Measurements from ENCODE around the gene FADS2.

The FADS2 gene

GRCh38 chr11:61910187-61911127 lies 82.4 kb downstream of the FADS2 start:
- FAIRE-seq = no peak

GRCh38 chr11:61911128-61911700 lies 83.1 kb downstream of the FADS2 start:
- FAIRE-seq = no peak

- FAIRE-seq = no peak
Measured at GRCh38 chr11:61911701-61912529, 83.8 kb downstream of the FADS2 start.

- no peak for FAIRE-seq
Measured at GRCh38 chr11:61912530-61912898, 84.4 kb downstream of the FADS2 start.

GRCh38 chr11:61912991-61913698 lies 85.0 kb downstream of the FADS2 start:
- no peak for FAIRE-seq

- FAIRE-seq = no peak
Measured at GRCh38 chr11:61913699-61914395, 85.7 kb downstream of the FADS2 start.

- FAIRE-seq = no peak
Measured at GRCh38 chr11:61914471-61915171, 86.5 kb downstream of the FADS2 start.

- no peak for FAIRE-seq
Measured at GRCh38 chr11:61916737-61917333, 88.7 kb downstream of the FADS2 start.

All from A204.1 (cell line).